Stimulated activated CD4-positive, alpha-beta T cell treated with anti-CD3 and anti-CD28 coated beads, Interleukin-2, amount 100 ng/mL, for 48 hours (primary cell): ENCODE results near the gene ADAMTS17.

ENCODE experiments used
- DNase-seq, 2 donors: peaks; one replicate each; pipeline ENCODE4 v3.0.0-alpha.2; 2020

Gene ADAMTS17

DNA sequence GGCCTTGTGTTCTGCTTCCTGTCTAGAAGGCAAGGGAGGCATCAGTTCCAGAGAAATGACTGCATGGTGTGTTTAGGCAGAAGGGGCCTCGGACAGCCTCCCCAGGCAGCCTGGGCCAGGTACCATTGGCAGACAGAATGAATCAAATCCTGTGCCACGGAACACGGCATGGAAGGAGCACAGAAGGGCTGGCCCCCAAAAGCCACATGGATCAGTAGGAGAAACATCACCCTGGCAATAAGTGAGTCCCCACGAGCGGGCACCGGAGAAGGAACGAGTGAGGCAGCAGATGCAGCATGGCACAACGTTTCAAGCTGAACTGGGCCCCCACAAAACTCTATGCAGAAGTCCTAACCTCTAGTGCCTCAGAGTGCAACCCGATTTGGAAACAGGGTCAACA lies 223.2 kb downstream of the ADAMTS17 start:
- no peak for DNase-seq

DNA sequence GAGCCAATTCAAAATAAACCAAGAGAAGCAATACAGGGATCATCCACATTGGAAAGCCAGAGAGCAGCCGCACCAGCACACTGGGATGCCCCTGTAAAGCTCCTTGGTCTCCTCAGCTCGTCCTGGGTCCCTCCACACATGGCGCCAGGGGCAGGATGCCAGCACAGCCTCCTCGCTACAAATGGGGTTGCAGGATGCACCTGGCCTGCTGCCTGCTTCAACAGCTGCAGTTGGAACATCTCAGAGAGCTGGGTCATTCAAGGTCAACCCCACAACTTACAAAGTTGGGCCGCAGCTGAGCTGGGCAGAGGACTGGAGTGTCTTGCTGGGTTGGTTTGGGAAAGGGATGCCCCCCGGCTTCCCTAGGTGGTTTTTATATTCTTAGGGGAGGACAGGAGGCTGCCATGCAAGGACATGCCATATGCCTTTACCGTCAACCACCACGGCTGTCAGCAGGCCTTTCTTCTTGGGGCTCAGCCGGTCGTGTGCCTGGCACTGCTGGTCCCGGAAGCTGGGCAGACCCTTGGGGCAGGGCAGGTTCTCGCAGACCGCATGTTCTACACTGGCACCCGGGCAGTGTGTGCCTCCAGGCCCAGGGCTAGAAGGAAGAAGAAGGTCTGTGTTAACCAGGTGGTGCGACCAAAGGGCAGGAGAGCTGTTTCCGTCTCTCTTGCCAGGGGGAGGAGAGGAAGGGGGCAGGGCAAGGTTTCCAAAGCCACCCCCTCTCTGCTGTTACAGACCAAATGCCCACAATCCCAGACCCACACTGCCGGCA lies 225.2 kb downstream of the ADAMTS17 start:
- DNase-seq: no peak

DNA sequence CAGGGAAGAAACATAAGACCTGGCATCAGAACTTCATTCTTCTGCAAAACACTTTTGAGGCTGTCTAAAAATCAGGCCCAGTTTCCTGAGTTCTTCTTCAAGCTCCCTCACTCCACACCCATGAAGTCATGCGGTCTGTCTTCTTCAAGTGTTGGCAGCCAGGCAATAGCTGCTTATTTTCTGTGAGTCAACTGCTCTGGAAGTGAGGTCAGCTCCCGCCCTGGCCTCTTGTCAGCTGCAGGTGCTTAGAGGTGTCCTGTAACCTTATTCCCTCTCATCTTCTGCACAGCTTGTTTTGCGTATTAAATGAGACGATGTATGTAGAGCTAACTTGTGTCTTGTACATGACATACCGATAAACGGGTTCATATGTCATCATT lies 226.1 kb downstream of the ADAMTS17 start:
- no peak for DNase-seq

DNA sequence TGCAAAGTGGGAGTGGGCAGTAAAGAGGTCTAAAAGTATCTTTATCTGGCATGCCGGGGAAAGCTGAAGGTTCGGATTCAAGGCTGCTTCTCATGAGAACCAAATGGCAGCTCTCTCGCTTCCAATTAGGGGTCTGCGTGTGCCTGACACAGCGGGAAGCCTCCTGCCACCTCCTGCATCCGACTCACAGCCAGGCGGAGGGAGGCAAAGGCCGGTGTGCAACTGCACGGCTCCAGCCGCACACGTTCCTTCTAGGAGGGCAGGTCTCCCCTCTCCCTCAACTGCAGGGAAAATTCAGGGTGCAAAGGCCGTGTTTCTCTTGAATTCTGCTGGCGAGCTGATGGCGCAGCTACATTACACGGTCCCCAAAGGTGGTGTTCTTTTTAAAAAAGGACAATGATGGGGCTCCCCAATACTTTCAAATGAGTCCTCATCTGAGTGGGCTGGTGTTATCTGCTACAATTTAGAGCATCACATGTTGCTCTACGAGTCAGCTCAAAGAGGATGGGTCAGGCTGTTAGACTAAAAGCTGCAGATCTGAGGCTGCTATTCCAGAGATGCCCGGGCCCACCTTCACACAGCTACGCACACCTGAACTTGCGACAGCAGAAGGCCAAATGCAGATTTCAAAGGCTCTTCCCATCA lies 226.6 kb downstream of the ADAMTS17 start:
- DNase-seq: no peak

DNA sequence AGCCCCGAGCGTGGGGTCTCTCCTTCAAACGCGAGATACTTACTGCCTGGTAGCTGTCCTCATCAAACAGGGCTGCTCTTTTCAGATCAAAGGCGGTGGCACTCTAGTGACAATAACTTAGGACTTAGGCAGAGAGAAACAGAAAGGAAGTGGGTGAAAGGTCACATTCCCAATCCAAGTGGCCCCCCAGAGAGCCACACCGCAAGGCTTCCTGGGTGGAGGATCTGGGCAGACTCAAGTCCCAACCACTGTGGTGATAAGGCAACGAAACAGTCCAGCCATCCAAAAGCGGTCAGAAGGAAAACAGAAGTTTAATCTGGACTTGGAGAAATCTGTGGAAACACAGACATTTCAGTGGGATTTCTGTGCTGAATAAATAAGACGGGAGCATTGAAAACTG lies 227.2 kb downstream of the ADAMTS17 start:
- no peak for DNase-seq

DNA sequence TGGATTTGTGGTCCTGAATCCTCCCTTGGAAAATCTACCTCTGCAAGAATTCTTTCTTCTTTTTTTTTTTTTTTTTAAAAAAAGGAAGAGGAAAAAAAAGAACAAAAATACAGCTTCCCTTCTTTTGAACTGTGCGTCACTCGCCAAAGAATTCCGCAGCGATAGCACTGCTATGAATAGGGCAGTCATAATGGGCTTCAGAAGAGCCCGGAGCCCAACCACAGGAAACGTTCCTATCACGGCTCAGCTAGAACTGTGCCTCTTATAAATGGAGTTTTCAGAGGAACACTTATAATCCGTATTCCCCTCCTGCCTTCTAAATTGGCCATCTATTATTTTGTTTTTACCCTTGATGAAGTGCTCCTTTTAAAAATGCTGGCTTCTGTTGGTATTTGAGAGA lies 227.7 kb downstream of the ADAMTS17 start:
- DNase-seq: no peak

DNA sequence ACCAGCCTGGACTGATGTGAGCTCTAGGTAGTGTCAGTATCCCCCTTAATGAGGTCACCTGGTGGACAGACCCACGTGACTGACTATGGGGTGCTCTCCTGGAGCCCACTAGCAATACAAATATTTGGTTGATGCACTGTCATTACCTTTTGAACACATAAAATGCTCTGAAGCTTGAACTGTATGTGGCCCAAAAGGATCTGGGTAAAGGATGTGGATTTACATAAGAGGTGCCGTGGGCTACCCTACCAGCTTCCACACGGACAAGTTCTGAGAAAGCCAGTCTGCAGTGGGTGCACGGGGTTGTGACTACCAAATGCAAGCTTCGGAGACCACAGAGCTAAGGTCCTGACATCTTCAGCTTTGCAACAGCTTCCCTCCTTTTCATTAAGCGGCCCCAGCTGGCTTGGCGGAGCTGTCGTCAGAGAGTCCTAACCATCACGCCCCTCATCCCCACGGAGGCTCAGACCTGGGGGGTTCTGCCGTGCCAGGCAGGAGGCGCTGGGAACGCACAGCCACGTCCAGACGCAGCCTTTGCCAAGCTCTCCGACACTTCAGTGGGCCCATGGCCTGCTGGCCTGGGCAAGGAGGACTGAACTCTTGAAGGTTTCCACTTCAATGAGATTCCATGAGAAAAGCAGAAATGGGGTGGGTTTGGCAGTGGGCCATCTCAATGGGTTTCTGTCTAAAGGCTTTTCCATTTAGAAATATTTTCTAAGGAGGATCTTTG lies 228.3 kb downstream of the ADAMTS17 start:
- DNase-seq: no peak

DNA sequence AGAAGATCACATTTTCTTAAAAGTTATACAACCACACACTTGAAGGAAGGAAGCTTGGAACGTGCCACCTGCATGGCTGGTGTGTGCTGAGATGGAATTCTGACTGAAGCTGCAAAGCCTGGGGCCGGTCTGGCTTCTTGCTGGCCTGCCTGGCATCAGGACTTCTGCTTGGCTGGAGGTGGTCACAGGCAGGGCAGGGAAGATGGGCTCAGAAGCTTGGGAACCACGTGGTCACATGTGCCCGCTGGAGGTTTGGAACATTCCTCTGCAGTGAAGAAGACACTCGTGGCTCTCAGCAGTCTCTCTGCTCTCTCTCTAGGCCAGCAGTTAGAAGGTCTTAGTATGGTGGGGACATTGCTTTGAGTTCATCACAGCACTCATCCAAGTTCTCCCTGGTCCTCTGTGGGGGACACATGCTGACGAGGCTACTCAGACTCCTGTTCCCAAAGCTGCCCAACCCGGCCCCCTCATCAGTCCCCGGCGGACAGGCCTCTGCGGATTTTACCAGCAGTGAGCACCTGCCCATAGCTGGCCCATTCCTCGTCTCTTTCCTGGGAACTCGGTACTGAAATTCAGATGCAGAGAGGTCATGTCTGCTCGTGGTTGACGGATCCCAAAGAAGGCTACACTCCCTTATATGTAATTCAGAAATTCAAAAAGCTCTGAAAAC lies 229.0 kb downstream of the ADAMTS17 start:
- DNase-seq: no peak

DNA sequence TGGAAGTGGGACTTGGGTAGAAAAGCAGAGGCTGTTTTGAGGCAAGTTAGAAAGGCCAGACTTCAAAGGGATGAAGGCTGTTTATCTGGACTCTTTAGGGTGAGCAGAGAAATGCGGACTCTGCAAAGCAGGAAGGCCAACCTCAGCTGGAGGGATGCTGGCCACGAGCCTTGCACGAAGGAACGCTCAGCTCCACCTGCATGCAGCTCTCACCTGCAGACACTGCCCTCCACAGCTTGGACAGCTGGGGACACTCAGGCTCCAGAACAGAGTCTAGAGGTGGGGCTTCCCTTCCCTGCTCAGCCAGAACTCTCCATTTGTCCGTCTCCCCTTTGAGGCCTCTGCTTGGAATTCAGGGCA lies 229.7 kb downstream of the ADAMTS17 start:
- DNase-seq: no peak

DNA sequence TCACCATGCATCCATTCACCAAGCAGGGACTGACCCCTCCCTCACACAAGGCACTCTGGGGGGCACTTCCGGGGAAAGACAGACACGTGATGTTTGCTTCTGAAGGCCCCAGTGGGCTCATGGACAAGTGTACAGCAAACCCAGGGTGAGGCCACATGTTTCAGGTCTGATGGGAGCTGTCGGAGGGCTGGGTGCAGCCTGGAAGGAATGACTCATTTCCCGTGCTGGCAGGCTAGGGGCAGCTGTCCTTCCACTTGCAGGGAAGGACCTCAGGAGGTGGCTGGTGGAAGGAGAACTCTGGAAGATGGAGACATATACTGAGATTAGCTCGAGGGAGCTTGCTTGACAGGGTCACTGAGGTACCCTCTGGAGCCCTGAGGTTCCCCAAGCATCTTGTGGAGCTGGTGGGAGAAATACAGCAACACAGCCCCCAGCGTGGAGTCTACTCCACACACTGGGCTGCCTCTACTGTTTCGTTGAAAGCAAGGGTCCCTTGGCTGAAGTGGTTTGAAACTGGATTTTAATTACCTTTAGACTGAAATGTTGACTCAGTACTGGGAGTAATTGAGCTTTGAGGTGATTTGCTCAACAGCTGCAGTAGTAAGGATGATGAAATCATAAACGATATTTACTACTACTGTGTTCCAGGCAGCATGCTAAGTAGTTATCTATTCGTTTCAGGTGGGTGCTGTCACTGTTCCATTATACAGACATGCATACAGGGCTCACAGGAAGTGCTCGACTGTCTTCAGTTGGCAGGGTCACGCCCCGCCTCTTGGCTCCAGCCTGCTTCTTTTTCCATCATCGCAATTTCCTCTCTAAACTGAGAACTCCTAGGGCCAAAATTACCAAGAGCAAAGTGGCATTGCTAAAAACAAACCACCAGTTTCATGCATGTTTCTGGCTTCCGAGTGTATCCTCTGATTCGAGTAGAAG lies 230.4 kb downstream of the ADAMTS17 start:
- peak; percentile 23 to 39 for DNase-seq

DNA sequence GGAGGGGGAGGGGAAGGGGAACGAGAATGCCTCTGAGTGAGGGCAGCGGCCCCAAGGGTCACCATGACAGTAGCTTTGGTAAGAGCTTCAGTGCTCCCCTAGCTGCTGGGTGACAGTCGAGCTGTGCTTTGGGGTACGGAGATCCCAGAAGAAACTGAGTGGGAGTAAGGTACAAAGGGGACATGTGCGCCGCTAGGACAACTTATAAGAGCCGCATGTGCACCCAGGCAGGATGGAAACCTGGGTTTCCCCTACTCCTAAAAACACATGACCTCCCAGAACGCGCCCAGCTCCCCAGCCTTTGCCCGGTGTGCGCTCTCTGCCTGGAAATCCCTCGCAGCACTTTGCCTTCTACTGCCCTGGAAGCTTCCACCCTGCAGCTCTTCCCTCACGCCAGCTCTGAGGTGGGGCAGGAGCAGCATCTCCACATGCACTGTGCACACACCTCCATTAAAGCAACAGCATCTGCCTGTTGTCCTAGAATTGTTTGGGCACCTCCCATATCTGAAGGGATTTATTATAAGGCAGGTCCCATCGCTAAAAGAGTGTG lies 232.2 kb downstream of the ADAMTS17 start:
- no peak for DNase-seq

DNA sequence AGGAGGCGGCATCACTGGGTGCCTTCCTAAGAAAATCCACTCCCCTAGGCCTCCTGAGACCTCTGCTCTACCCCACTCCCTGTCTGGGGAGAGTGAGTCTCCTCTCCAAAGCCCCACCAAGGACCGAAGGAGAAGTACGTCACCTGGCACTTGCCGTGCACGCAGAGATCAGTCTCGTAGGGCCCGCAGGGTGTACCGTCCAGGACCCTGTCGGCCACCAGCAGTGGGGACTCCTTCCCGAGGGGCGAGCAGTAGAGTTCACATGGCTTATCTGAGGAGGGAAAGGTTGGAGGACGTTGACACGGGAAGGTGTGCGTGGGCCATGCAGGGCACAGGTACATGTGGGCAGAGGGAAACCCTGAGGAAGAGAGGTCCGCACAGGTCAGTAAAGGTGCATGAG lies 232.9 kb downstream of the ADAMTS17 start:
- no peak for DNase-seq

DNA sequence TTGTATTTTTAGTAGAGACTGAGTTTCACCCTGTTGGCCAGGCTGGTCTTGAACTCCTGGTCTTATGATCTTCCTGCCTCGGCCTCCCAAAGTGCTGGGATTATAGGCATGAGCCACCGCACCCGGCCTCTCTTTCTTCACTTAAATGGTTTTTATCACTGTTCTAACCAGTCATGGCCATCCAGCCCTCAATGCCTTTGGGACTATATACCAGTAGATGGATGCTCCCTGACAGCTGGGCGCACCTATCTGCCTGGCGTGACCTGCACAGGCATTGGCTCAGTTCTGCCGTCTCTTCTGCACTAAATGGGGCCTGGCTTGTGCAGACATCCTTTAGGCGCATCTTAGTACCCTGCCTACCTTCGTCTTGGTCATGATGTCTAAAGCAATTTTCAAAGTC lies 233.4 kb downstream of the ADAMTS17 start:
- no peak for DNase-seq

DNA sequence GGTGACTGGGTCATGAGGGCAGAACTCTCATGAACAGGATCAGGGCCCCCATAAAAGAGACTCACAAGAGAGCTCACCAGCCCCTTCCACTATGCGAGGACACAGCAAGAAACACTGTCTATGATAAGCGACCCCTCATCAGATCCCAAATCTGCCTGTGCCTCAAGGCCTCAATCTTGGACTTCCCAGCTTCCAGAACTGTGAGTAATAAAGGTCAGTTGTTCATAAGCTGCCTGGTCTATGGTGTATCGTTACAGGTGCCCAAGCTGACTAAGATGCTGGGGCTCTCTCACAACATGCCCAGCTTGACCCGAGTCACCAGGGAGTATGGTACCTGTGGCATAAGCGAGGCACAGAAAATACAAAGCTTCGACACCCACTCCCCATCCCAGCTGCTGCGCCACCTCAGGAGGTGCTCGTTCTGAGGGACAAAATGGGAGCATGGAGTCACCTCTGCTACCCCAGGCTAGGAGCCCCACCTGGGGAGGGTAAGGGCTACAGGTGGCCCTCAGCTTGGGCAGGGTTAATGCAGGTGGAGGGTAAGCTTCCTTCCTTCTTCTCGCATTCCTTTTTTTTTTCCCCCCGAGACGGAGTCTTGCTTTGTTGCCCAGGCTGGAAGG lies 234.1 kb downstream of the ADAMTS17 start:
- DNase-seq: no peak

DNA sequence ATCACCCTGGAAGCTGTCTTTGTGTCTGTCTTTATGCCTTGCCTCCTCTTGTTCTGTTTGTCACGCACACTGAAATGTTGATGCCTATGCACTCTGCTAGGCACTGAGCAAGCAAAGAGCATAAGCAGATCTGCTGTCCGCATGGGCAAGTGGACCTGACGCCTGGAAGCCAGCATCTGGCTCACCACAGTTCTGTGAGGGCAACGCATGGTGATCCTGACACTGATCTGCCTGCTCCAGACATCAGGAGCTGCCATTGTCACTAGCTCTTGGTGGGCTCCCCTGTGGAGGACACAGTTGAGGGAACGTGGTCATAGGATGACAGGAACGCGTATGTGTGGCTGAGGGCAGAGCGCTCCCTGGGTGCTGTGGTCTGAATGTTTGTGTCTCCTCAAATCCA lies 234.6 kb downstream of the ADAMTS17 start:
- no peak for DNase-seq

DNA sequence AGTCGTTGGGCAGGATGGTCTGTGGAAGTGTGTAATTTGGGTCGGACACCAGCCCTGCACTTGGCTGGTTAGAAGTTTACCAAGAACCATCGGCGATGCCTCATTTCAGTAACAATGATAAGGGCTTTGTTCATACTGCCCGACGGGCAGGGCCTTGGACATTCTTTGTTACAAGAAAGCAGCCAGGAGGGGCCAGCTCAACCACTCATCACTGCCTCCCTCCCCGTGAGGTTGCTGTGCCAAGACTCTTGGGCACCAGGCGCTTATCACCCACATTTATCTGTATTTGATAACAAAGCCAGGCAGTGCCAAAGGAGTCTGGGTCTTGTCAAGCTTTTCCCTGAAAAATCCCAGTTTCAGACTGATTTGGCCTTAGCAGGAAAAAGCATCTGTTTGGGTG lies 235.0 kb downstream of the ADAMTS17 start:
- no peak for DNase-seq

DNA sequence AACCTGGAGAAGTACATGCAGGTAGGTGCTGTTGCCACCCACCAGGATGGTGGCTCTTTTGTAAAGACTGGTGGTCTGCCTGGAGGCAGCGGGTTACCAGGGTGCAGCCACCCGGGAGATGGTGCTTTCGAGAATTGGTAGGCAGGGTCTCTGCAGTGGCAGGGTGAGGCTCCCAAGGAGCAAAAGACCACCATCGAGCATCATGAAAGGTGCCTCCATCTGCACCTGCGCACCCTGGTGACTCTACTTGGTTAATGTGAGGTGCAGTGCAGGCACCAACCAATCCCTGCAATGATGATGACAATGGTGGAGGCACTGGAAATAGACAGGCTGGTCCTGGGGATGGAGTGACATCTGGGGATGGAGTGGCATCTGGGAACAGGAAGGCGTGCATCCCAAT lies 236.7 kb downstream of the ADAMTS17 start:
- no peak for DNase-seq

DNA sequence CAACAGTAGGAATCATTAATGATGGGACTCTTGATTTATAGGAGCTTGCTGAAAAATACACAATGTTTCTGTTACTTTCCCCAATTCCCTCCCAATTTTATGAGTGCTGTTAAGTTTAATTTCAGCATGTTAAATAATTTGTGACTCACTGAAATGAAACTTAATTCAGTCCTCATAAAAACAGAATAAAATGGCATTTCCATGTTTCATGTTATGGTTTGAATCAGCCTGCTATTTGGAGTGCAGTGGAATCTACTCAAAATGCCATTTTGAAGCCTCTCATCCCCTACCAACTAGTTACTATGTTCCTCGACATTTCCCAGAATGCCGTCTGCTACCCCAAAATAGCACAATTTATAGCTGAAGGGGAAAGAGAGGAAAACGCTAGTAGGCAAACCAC lies 237.5 kb downstream of the ADAMTS17 start:
- DNase-seq: no peak

DNA sequence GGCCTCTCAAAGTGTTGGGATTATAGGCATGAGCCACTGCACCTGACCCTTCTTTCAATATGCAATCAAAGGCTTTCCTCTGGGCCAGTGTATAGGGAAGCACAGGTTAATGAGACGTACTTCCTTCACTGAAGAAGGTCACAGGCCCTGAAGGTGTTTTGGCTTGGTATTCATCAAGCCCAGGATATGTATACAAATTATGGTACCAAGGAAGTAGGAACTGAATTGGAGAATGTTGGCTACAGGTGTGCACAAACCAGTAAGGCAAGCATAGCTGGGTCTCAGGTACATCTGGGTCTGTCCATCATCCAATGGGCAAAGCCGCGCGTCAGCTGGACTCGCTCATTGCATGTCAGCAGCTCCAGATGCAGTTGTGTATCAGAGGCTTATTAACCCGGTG lies 237.9 kb downstream of the ADAMTS17 start:
- no peak for DNase-seq

DNA sequence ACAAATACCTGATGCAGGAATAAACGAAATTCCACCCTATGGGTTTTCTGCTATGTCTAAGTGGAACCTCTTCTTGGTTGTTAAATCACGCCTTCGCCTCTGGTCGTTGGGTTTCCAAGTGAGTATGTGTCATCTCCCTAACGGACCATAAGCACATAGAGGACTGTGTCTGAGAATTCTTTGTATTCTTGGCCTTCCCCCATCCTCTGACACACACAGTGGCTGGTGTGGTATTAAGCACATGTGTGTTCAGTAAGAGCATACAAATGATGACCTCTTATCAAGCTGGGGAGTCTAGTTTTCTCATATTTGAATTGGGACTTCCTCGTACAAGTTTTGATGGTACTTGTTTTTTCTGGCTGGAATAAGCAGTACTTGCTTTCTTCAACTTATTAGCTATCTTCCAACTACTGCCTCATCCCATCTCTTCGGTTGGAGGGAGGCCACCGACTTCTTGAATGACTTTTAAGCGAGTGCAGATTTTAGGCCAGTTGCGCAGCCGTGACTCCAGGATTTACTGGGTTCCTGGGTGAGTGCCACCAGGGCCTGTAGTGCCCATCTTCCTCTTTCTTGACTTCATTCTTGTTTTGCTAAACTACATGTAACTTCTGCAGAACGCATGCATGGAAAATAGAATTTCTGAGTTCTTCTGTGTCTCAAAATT lies 240.2 kb downstream of the ADAMTS17 start:
- no peak for DNase-seq

DNA sequence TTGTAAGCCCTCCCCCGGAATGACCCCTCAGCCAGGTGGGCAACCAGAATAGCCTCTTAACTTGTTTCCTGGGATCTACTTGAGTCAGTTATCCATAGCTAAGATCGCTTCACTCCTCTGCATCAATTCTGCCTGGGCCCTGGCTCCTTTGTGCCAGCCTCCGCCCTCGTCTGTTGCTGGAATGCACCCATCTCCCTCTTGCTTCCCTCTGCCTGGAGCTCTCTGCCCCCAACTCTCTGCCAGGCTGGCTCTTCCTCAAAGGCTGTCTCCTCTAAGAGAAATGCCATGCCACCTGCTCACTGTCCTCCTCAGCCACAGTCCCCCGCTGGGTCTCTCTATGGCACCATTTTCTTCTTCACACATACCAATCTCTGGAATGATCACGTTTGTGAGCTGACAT lies 240.8 kb downstream of the ADAMTS17 start:
- no peak for DNase-seq
